A549 (cell line): ENCODE results near the gene NHSL1.

Experiments used
- BCL3 ChIP-seq: fragments of >200 bp; sonication (Bioruptor Twin); formaldehyde crosslinking; IDR thresholded peaks from 3 replicates; pipeline ENCODE4 v1.6.1; 2016
- CTCF ChIP-seq: fragments of >200 bp; sonication (Bioruptor Twin); formaldehyde crosslinking; IDR thresholded peaks from 3 replicates; pipeline ENCODE4 v1.5.1; 2016
- HMGXB4 ChIP-seq: fragments of 250-450 bp; sonication (Bioruptor Pico); IDR thresholded peaks from 2 replicates; pipeline ENCODE4 v1.5.0; 2021; ENCODE audit warnings: mild to moderate bottlenecking, moderate library complexity, borderline replicate concordance
- MYC ChIP-seq: IDR thresholded peaks from 2 replicates; pipeline ENCODE4 v1.6.1; 2012; ENCODE audit warnings: mild to moderate bottlenecking, inconsistent platforms, low read length, improper control_type of control experiment, borderline replicate concordance
- POLR2A ChIP-seq: IDR thresholded peaks from 2 replicates; pipeline ENCODE4 v1.6.1; 2012; ENCODE audit warnings: mild to moderate bottlenecking, low read length
- SMC3 ChIP-seq: fragments of >200 bp; sonication (Bioruptor Twin); formaldehyde crosslinking; IDR thresholded peaks from 3 replicates; pipeline ENCODE4 v1.6.1; 2018; ENCODE audit warnings: inconsistent platforms
- USF2 ChIP-seq: fragments of 450-650 bp; IDR thresholded peaks from 2 replicates; pipeline ENCODE4 v1.6.1; 2014; ENCODE audit warnings: antibody characterized with exemption

- TF ChIP-seq MYC (no peak), SMC3 (no peak), USF2 (no peak), POLR2A (no peak), CTCF (no peak), BCL3 (no peak), HMGXB4 (no peak)
Measured at GRCh38 chr6:138443979-138444378, 55.3 kb downstream of the NHSL1 start.
